MM.1S (cell line): ENCODE data around the gene FALEC.

Experiments used
- EZH2 ChIP-seq: fragments of 300-600 bp; sonication (generic); optimal IDR thresholded peaks from 2 replicates; pipeline ENCODE3; 2017; ENCODE audit warnings: low read depth, mild to moderate bottlenecking, antibody characterized with exemption, low read length, mixed read lengths
- EZH2phosphoT487 ChIP-seq: fragments of 300-600 bp; sonication (generic); IDR thresholded peaks from 2 replicates; pipeline ENCODE4 v1.6.1; 2018; ENCODE audit warnings: antibody characterized with exemption, low read length
- TF ChIP-seq, protein P1 (sequence below): fragments of 300-600 bp; sonication (generic); IDR thresholded peaks from 2 replicates; pipeline ENCODE4 v1.5.1; 2016; ENCODE audit warnings: antibody characterized with exemption, low read length, mixed read lengths

- TF ChIP-seq EZH2 (no peak), EZH2phosphoT487 (no peak)
- TF ChIP-seq, protein P1, sequence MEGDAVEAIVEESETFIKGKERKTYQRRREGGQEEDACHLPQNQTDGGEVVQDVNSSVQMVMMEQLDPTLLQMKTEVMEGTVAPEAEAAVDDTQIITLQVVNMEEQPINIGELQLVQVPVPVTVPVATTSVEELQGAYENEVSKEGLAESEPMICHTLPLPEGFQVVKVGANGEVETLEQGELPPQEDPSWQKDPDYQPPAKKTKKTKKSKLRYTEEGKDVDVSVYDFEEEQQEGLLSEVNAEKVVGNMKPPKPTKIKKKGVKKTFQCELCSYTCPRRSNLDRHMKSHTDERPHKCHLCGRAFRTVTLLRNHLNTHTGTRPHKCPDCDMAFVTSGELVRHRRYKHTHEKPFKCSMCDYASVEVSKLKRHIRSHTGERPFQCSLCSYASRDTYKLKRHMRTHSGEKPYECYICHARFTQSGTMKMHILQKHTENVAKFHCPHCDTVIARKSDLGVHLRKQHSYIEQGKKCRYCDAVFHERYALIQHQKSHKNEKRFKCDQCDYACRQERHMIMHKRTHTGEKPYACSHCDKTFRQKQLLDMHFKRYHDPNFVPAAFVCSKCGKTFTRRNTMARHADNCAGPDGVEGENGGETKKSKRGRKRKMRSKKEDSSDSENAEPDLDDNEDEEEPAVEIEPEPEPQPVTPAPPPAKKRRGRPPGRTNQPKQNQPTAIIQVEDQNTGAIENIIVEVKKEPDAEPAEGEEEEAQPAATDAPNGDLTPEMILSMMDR: no peak
Measured at GRCh38 chr1:150479370-150479769, 36.2 kb upstream of the FALEC start.
